Dedifferentiated amniotic fluid mesenchymal stem cell (primary cell): ENCODE data around the gene TMEM222.

Experiments
- DNase-seq: peaks from one replicate; pipeline ENCODE4 v3.0.0-alpha.2; 2016; ENCODE audit errors: extremely low spot score

The TMEM222 gene

GRCh38 chr1:27359822-27360158 is 37.8 kb downstream of the TMEM222 start:
- no peak for DNase-seq

DNA sequence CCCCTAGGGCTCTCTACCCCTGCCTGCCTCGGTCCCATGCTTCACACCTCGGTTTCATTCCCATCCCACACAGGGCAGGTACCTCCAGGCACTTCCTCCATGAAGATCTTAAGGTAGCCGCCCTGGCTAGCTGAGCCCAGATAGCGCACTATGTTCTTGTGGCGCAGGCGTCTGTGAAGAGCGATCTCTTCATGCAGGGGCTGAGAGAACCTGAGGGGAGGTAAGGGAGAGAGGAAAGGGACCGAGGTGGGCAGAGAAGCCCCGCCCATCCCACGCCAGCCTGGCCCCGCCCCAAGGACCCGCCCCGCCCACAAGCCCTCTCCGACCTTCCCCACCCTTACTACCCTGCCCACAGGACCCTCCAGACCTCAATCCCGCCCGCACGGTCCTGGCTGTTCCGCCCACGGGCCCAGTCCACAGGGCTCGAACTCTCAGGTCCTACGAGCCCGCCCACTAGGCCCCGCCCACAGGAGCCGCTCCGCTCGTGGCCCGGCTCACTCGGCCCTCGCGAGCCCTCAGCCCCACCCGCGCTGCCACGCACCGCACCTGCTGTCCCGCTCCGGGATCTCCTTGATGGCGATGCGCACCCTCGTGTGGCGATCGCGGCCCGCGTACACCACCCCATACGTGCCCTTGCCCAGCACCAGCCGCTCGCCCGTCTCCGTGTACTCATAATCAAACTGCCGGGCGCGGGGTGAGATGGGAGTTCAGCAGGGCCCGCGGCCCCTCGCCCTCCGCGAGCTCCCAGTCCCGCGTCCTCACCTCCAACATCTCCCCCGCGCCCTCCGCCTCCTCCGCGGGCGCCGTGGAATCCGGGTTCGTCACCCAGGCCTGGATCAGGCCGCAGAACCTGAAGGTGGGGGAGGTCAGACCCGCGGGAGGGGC is 38.4 kb downstream of the TMEM222 start:
- DNase-seq = no peak

DNA sequence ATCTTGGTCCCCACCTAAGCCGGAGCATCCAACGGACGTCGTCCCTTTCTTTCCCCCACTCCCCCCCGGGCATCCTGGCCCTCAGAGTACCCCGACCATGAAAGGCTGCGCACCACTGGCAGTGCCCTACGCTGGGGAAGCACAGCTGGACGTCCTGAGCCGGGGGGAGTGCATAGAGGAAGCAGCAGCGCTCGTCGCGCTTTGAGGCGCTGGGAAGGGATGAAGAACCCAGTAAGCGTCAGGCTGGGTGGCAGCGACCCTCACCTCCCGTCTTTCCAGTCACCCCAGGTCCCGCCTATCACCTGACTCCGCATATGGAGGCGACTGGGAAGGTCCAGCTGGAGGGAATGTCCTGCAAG is 39.1 kb downstream of the TMEM222 start:
- no peak for DNase-seq

DNA sequence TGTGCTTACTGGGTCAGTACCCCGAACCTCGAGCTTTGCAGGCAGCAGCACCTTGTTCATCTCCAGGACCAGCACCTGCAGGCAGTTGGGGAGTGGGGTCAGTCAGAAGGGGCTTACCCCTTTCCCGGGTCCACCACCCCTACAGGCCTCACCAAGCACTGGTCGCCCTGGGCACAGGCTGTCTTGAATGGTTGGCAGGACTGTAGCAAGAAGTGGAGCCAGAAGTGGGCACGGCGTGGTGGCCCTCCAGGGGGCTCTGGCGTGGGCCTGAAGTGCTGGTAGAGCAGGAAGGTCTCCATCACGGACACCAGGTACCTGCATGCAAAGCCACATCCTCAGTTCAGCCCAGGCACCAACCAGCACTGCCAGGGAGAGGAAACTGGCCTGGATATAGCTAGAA is 39.6 kb downstream of the TMEM222 start:
- DNase-seq = no peak

DNA sequence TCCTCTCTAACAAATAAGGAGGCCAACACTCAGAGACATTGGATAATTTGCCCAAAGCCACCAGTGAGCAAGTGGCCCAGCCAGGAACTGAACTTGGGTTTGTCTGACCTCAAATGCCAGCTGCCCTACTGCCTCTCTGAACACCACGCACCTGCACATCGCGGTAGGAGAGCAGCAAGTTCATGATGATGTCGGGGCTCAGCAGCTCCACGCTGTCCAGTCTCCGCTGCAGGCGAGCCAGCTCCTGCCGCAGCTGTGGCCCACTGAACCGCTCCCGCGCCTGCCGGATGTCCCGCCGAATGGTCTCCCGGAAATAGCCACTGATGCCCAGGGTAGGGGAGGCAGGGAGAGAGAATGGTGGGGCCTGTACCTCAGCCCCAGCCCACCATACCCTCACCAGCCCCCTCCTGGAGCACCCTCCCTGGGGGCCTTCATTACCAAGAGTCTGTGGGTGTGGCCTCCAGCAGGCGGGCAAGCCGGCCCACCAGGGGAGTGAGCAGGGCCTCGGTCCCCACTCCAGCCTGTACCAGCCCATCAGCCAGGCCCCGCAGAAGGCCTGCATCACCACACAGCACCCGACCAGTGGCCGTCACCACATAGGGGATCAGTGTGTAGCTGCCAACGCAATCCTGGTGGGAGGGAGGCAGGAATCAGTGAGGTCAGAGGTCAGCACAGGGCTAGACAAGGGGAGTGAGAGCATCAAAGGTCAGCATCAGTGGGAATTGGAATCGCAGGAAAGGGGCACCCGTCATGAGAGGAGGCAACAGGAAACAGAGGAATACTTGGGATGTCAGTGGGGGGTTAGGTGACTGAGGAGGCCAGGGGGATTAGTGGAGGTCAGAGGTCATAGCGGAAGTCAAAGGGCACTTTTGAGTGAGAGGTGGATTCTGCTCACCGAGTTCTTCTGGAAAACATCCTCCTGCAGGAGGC is 42.1 kb downstream of the TMEM222 start:
- DNase-seq = no peak

DNA sequence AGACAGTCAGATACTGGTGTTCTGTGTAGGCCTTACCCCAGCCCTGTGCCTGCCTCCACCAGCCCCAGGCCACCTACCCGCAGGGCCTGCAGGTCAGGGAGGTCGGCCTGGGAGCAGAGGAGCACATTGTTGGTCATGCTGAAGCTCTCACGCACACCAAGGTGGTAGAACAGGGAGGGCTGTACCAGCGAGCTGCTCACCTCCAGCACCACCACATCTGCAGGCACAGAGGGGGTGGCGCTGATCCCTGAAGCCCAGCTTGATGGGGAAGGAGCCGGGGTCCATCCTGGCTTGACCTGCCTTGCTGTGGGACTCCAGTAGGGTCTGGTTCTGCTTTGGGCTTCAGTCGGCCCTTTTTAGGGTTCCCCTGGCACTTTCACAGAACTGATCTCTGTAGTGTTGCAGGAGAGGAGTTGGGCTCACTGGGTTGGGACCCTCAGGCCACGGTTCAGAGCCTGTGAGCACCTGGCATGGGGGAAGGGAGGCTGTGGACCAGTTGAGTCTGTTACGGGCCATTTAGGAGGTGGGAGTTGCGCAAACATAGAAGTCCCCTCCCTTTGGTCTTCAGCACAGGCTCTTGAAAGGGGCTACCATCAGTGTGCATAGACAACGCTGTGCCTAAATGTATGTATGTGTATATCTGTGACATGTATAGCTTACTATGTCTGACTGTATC is 42.9 kb downstream of the TMEM222 start:
- no peak for DNase-seq

DNA sequence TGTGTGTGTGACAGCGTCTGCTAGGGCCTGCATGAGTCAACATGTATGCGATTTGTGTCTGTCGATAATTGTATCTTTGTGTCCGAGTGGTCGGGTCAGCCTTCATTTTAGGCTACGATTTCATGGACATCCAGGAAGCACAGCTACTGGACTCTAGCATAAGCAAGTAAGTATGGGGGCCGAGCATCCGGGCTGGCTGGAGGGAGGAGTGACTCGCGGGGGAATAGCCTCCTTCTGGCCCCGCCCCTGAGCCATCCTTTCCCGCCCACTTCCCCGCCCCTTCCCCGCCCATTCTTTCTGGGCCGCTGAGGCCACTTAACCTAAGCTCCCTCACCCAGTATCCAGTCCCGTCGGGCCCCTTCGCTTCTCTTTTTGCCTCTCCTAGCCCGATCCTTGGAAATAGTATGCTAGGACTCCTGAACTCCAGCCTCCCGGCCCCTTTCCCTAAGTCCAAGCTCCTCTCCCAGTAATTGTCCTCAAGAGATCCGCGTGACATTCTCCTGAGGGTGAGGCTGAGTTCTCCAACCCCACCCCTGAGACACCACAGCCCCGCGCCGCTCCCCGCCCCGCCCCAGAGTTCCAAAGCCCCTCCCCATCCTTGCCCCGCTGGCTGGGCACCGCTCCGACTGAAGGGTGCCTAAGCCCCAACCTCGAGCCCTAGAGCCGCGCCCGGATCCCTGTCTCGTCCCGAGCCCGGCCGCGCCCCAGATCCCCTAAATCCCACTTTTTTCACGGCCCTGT is 43.6 kb downstream of the TMEM222 start:
- peak; percentile 83 for DNase-seq

GRCh38 chr1:27366113-27366410 is 44.1 kb downstream of the TMEM222 start:
- DNase-seq = peak; percentile 54

DNA sequence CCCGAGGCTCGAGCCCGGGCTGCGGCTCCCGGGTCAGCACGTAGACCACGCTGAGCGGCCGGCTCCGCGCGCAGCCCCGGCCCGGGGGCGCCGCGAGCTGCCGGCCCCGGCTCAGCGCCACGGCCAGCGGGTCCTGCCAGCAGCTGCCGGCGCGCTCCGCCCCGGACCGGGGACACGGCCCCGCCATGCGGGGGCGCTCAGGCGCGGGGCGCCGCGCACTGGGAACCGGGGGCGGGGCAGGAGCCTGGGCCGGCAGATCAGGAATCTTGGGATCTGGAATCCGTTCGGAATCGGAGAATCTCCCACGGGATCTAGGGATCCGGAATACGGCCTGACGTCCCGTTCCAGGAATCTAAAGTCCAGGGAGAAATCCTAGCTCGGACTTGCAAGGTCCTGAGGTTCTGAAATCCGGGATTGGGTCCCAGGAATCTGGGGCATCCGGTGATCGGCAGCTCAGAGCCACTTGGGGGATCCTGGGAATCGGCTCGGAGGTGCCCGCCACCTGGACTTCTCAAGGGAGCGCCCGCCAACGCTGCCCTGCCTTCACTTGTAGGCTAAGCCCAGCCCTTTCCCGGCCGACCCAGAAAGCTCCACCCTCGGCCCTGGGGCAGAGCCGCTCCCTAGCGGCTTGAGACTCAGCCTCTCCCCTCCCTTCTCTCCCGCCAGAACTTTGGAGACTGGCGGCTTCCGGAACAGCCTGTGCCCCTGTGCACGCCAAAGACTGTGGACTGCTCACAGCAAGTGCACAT is 44.6 kb downstream of the TMEM222 start, which contains the start of gene MAP3K6:
MAP3K6 (minus strand) TSS at position 551 of the 749 bp plus-strand sequence; CDS start at position 187, 364 bp downstream.
- peak; percentile 63 for DNase-seq

GRCh38 chr1:27367160-27367650 is 45.2 kb downstream of the TMEM222 start:
- no peak for DNase-seq

DNA sequence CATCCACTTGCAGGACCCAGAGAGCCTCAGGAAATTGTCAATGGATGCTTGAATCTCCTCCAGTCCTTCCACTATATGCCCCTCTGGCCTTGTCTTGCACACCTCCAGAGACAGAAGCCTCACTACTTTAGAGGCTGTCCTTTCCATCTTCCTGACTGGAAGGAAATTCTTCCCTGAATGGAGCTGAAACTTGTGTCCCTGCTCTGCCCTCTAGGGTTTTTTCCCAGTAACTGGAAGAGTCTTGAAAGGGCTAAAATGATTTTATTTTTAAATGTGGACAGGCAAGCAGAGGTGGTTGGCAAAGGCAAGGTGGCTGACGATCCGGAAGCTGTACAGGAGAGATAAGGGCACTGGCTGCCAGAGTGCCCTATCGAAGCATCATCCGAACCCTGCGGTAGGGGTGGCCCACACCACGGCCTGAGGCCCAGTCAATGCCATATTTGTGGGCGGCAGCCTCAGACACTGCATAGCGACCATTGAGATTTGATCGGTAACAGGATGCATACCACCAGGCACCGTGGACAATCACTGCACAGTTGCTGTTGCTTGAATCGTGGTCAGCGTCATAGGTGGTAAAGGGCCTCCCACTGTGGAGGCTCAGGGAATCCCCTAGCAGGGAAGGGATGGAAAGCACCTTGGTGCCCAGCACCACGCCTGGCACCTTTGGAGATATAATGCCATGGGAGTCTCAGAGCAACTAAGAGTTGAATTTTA is 47.1 kb downstream of the TMEM222 start:
- no peak for DNase-seq

DNA sequence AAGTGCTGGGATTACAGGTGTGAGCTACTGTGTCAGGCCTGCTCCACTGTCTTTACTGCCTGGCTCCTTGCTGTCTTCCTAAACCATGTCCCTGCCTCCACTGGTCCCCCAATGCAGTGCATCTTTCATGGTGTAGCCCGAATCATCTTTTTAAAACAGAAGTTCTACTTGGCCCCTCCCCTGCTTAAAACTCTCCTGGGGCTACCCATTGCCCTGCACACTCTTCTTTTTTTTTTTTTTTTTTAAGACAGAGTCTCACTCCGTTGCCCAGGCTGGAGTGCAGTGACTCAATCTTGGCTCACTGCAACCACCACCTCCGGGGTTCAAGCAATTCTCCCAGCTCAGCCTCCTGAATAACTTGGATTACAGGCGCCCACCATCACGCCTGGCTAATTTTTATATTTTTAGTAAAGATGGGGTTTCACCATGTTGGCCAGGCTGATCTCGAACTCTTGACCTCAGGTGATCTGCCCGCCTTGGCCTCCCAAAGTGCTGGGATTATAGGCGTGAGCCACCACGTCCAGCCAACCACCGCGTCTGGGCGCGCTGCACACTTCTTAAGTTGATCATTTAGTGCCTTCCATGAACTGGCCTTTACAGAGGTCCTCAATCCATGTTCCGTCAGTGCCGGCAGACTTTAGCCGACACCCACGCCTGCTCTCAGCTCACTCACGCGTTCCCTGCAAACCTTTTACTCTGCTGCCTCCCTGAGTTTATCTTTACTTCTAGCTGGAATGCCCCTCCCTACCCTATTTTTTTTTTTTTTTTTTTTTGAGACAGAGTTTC is 50.3 kb downstream of the TMEM222 start:
- no peak for DNase-seq

DNA sequence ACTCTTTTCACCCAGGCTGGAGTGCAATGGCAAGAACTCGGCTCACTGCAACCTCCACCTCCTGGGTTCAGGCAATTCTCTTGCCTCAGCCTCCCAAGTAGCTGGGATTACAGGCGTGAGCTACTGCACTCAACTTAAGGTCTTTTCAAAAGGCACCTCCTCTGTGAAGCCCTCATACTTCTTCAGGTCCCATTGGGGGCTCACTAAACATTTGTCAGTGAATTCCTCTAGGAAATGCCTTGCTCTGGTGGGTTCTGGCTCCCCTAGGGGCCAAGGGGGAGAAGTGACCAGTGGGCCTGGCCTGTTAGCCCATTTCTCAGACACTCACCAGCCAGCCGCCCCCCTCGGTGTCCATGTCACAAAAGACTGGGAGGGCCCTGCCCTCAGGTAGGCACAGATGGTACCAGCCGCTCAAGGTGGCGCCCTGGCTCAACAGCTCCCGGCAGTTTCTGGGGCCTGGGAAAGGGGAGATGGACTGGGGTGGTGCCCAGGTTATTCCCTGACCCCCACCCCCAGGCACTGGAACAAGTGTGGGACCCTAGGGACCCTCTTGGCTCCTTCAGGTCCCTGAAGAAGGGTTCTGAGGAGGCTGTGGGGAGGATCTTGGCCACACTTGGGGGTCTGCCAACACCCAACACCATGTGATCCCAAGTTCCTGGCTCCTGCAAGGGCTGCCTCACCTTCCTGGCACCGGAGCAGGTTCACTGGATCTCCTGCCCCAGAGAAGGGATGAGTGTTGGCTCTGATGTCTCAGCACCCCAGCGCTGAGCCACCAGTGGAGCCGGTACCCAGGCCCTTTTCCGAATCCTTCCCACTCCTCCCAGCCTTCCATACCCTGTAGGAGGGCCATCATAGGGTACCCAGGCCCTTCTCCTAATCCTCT is 51.1 kb downstream of the TMEM222 start:
- no peak for DNase-seq

GRCh38 chr1:27374362-27375086 is 52.6 kb downstream of the TMEM222 start, which contains the start of gene FCN3:
TSS of gene FCN3 (minus strand) at chr1:27374824. CDS start at chr1:27374818, 6 bp downstream.
- no peak for DNase-seq

DNA sequence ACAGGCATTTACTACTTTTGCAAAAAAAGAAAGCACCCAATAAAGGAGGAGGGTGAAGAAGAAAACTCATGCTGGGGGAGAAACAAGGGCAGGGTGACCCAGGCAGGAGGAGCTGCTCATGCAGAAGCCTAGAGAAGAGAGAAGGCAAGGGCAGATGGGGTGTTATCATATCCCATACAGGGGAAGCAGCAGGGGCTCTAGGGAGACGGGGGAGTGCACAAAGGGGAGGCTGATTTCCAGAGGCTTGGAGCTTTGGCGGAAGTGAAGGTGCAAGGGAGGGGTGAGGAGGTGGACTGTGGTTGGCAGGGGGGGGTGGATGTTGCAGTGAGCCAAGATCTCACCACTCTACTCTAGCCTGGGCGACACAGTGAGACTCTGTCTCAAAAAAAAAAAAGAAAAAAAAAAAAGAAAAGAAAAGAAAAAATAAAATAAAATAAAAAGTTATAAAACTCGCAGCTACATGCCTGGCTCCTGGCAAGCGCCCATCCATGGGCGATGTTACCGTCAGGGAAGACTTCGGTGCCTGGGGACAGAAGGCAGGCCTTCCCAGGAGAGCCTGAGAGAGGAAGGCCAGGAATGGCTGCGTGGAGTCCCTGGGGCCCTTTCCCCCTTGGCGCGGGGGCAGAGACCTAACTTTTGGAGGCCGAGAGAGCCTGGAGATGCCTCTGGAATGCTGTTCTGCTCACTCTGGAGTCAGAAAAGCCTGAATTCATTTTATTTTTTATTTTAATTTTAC is 56.0 kb downstream of the TMEM222 start:
- no peak for DNase-seq

GRCh38 chr1:27379564-27380122 is 57.7 kb downstream of the TMEM222 start:
- DNase-seq = no peak
